SH-SY5Y (cell line): ENCODE measurements around the gene DNAJC21.

Experiments
- GATA2 ChIP-seq: IDR thresholded peaks from 2 replicates; pipeline ENCODE4 v1.6.1; 2011; ENCODE audit warnings: mild to moderate bottlenecking, low read depth, low read length
- GATA3 ChIP-seq: IDR thresholded peaks from 2 replicates; pipeline ENCODE4 v1.6.1; 2011; ENCODE audit warnings: low read depth, mild to moderate bottlenecking, low read length, moderate library complexity

GRCh38 chr5:34944044-34944443 lies 14.7 kb downstream of the DNAJC21 start:
- TF ChIP-seq GATA2, result no peak
- TF ChIP-seq GATA3, result no peak
